HG02870 (cell line): ENCODE measurements around the gene KCNF1.

Source experiments
- ATAC-seq: cut with Tn5 transposase; IDR thresholded peaks from one replicate; pipeline ENCODE4 v1.9.1; 2021; ENCODE audit warnings: mild to moderate bottlenecking, moderate library complexity; ENCODE audit not compliant: unreplicated experiment

Gene KCNF1

GRCh38 chr2:10911291-10912075, at the start of gene KCNF1:
KCNF1 (plus strand) TSS chr2:10911934; CDS start chr2:10912427, 493 bp downstream.
- ATAC-seq, result no peak

GRCh38 chr2:10862330-10862729, 49.4 kb upstream of the KCNF1 start:
- no peak for ATAC-seq

DNA sequence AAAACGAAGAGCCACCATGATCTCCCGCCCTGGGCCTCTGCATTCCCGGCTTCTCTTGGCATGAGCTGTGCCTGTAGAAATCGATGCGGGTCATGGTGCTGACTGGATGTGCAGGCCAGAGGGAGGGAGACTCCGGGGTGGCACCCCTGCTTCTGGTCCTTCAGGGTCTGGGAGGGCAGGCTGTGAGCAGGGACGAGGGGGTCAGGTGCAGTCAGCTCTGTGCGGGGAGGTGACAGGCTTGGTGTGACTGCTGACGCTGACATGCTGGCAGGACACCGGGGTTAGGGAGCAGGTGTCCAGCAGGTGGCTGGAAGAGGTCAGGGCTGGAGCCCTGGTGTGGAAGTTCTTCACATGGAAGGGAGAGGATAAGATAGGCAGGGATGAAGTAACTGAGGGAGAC, 48.7 kb upstream of the KCNF1 start:
- ATAC-seq, result no peak

- ATAC-seq, result no peak
Observed at GRCh38 chr2:10863837-10864236, 47.9 kb upstream of the KCNF1 start.

DNA sequence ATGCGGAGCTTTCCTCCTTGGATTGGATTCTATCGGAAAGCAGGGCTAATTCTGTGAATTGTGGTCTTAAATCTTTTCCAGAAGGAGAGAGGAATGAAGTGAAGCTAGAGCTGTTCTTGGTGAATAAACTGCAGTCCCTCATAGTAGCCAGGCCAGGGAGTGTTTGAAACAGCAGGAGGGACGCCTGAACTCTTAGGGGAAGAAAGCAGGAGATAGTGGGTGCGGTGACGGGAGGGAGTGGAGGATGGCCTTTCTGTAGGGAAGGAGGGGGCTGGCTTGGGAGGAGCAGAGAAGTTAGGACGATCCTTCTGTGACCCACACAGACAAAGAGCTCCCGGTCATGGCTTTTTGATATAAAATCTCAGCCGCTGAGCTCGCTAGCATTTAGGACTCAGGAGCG, 47.5 kb upstream of the KCNF1 start:
- ATAC-seq, result no peak

DNA sequence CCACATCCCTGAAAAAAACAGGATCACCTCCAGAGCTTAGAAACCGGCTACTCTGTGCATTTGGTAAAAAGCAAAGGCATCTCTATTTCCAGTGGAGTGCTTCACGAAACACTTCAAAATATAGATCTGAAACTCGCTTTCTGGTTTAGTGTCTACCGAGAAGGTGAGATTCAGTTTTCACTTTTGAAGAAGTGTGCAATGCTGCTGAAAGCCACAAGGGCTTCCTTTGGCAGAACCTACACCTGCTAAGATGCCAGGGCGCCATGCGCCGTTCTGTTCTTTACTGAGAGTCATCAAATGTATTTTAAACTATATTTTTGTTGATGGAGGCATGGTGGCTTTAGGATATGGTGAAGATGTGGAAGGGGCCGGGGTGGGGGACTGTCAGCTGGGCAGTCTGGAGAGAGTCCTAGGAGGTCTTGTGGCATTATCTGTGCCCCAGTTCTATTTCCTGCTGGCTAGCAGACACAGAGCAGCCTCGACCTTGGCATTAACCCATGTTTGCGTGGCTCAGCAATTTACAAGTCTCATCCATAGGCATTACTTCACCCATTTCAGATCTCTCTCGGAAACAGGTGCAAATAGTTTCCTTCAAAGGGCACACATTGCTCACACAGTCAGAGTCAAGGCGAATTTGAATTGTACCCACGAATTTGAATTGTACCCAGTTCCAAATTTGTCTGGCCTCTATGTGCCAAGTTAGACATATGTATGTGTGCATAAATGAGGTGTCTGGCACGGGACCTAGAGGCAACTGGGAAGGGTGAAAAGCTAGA, 46.7 kb upstream of the KCNF1 start:
- peak; percentile 91 for ATAC-seq

- no peak for ATAC-seq
Observed at GRCh38 chr2:10865841-10866240, 45.9 kb upstream of the KCNF1 start.

- ATAC-seq, result no peak
Observed at GRCh38 chr2:10867692-10868420, 43.9 kb upstream of the KCNF1 start.

- ATAC-seq, result no peak
Observed at GRCh38 chr2:10868465-10869314, 43.0 kb upstream of the KCNF1 start.

GRCh38 chr2:10871978-10872377, 39.8 kb upstream of the KCNF1 start:
- ATAC-seq, result no peak

GRCh38 chr2:10873171-10873570, 38.6 kb upstream of the KCNF1 start:
- ATAC-seq, result no peak

DNA sequence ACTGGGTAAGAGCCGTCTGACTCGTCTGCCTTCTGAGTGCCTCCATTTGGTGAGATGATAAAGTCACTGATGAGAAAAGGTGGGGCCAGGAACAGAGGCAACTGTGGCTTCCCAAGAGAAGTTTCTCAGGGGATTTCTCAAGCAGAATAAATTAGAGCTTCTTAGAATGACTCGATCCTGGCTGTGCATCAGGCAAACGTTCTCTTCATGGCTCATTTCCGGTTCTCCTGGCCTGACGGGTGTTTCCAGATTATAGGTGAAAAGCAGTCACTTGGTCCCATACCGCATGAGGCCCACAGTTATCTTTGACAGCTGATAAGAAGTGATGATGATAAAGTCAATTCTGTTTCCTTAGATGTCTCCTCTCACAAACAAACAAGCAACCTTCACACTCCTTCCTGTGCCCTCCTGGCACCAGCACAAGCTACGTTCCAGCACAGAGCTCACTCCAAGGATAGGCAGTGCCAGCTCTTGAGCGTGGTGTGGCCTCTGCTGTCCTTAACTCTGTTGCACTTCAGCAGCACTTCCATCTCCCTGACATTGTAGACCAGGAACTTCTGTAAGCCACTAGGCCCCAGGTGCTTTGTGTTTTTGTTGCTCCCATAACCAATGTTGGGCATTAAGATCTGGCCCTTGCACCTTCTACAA, 37.8 kb upstream of the KCNF1 start:
- ATAC-seq, result no peak

DNA sequence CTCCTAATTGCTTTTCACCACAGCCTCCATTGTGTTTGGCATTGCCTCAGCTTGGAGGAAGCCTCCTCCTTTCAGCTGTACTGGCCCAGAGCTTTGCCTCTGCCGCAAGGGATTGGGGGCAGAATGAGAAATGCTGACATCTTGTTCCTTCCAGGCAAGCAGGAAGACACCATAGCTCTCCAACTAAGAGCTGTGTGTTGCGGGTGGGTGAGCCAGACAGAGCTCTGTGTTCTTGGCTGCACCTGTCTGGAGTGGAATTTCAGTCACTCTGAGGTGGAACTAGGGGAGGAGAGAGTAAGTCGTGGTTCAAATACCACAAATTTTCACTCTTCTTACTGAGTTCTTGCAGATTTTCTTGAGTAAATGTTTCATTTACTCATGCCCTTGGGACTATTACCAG, 36.6 kb upstream of the KCNF1 start:
- ATAC-seq, result no peak

GRCh38 chr2:10876394-10876793, 35.3 kb upstream of the KCNF1 start:
- ATAC-seq, result no peak

- ATAC-seq, result no peak
Observed at GRCh38 chr2:10876963-10877362, 34.8 kb upstream of the KCNF1 start.

- ATAC-seq, result no peak
Observed at GRCh38 chr2:10877651-10878111, 34.1 kb upstream of the KCNF1 start.

- no peak for ATAC-seq
Observed at GRCh38 chr2:10878268-10878915, 33.3 kb upstream of the KCNF1 start.

DNA sequence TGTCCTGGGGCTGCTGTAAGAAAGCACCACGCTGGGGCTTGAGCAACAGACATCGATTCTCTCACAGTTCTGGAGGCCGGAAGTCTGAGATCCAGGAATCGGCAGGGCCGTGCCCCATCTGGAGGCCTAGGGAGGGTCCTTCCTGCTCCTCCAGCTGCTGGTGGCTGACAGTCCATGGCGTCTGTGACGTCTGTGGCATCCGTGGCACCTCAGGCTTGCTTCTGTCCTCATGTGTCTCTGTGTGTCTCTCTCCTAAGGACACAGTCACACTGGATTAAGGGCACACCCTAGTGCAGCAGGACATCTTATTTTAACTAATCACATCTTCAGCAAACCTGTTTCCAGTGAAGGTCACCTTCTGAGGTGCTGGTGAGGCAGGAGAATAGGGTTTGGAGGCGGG, 32.6 kb upstream of the KCNF1 start:
- ATAC-seq, result no peak
